K562 (cell line): ENCODE data around the gene INHA. TPM values are rescaled to one million over a fixed set of nuclear protein-coding genes. Genes with fewer than 3 reads are reported as not detected.

Source experiments
- CTBP1 ChIP-seq: fragments of 450-650 bp; IDR thresholded peaks from 2 replicates; pipeline ENCODE4 v1.6.1; 2016; ENCODE audit warnings: borderline replicate concordance
- ETV5 ChIP-seq: sonication (generic); formaldehyde crosslinking; IDR thresholded peaks from 2 replicates; pipeline ENCODE4 v1.4.0; 2020; ENCODE audit warnings: low read depth, mild to moderate bottlenecking, missing genetic modification reagents
- FOSL1 ChIP-seq: fragments of 200-800 bp; sonication (Bioruptor generic); conservative IDR thresholded peaks from 2 replicates; pipeline ENCODE4 v1.6.1; 2016; ENCODE audit warnings: missing genetic modification characterization, missing compliant biosample characterization
- HMBOX1 ChIP-seq: sonication (generic); IDR thresholded peaks from 2 replicates; pipeline ENCODE4 v1.6.1; 2016
- JUND ChIP-seq, 2 experiments: IDR thresholded peaks; 2 replicates in 1 of 2; 3 replicates in 1 of 2; pipeline ENCODE4 v1.6.1; 2011; ENCODE audit warnings: borderline replicate concordance in 2 of 2, low read depth in 2 of 2, low read length in 2 of 2, improper control_type of control experiment in 1 of 2, missing biosample characterization in 1 of 2, missing genetic modification characterization in 1 of 2, missing genetic modification reagents in 1 of 2
- LEF1 ChIP-seq: fragments of 450-650 bp; IDR thresholded peaks from 2 replicates; pipeline ENCODE4 v1.6.1; 2016; ENCODE audit warnings: mild to moderate bottlenecking
- MCM2 ChIP-seq: fragments of 450-650 bp; IDR thresholded peaks from 2 replicates; pipeline ENCODE4 v1.6.1; 2017; ENCODE audit warnings: low read depth, mild to moderate bottlenecking
- MLLT1 ChIP-seq, 2 experiments: fragments of 450-650 bp; IDR thresholded peaks; 2 replicates each; pipeline ENCODE4 v1.6.1; 2016
- POLR2G ChIP-seq: fragments of 200-400 bp; formaldehyde crosslinking; IDR thresholded peaks from 2 replicates; pipeline ENCODE4 v1.6.1; 2017; ENCODE audit warnings: low read depth, mild to moderate bottlenecking, antibody characterized with exemption, low read length, moderate library complexity
- RBFOX2 ChIP-seq: fragments of 200-400 bp; formaldehyde crosslinking; IDR thresholded peaks from 2 replicates; pipeline ENCODE4 v1.6.1; 2017; ENCODE audit warnings: low read depth, mild to moderate bottlenecking, low read length, moderate library complexity
- SREBF2 ChIP-seq: sonication (generic); formaldehyde crosslinking; IDR thresholded peaks from 2 replicates; pipeline ENCODE4 v1.4.0; 2020; ENCODE audit warnings: mild to moderate bottlenecking, missing genetic modification reagents
- THRAP3 ChIP-seq: fragments of 450-650 bp; IDR thresholded peaks from 2 replicates; pipeline ENCODE4 v1.6.1; 2016; ENCODE audit warnings: mild to moderate bottlenecking, inconsistent platforms, borderline replicate concordance
- ZHX1 ChIP-seq: fragments of 150-350 bp; conservative IDR thresholded peaks from 2 replicates; pipeline ENCODE4 v1.6.1; 2014; ENCODE audit warnings: low read length
- ZKSCAN1 ChIP-seq: fragments of 150-350 bp; IDR thresholded peaks from 2 replicates; pipeline ENCODE4 v1.6.1; 2016; ENCODE audit warnings: low read depth, low read length
- ZNF639 ChIP-seq, 2 experiments: fragments of 200-800 bp in 1 of 2; sonication (Bioruptor generic) in 1 of 2; sonication (generic) in 1 of 2; formaldehyde crosslinking in 1 of 2; IDR thresholded peaks in 1 of 2; conservative IDR thresholded peaks in 1 of 2; 2 replicates each; pipeline versions ENCODE4 v1.5.0 to v1.6.1; 2016 to 2020; ENCODE audit warnings: missing compliant biosample characterization in 1 of 2, missing genetic modification characterization in 1 of 2, missing genetic modification reagents in 1 of 2
- polyA plus RNA-seq, 8 experiments: library from polyadenylated mRNA; depleted of rRNA in 4 of 8; stranded (reverse) in 5 of 8; unstranded in 3 of 8; fragments of >200 nt; fragmentation: Nextera tagmentation in 2 of 8; fragmentation: Illumina TruSeq in 1 of 8; extraction: Ambion mirVana in 2 of 8; extraction: Trizol in 1 of 8; gene quantifications; 2 replicates each; pipeline versions ENCODE4 v1.2.1 to v1.2.3, GENCODE V29; 2011 to 2014; ENCODE audit warnings: inconsistent platforms in 1 of 8, missing spikeins in 1 of 8
- total RNA-seq, 7 experiments: library from RNA; depleted of rRNA in 6 of 7; stranded (reverse); fragments of >200 nt in 6 of 7; fragmentation: Illumina TruSeq in 2 of 7; extraction: Trizol in 2 of 7; gene quantifications; 2 replicates each; pipeline versions ENCODE4 v1.2.1 to v1.2.3, GENCODE V29; 2011 to 2021; ENCODE audit warnings: low replicate concordance in 1 of 7

The INHA gene
- total and polyA plus RNA-seq, 9 of the 15 experiments (the other 6 are each of a cell fraction or from before 2014, with no cell fraction given): 0.07 to 1.9 (median 0.40) TPM

GRCh38 chr2:219543596-219544358, 28.3 kb upstream of the INHA start, which contains the start of the genes CHPF and TMEM198 (continued):
- TF ChIP-seq HMBOX1 (no peak), JUND (IDR thresholded peaks at IDR 0.05; ENCODE audit: borderline replicate concordance, low read depth, low read length) (peak; percentile 91), JUND (tag; IDR thresholded peaks at IDR 0.05; ENCODE audit: borderline replicate concordance, low read depth, low read length) (peak; percentile 76; the same call in 1 of the 3 replicates), ETV5 (peak; percentile 86; the same call in 1 of the 2 replicates), RBFOX2 (peak; percentile 86), THRAP3 (no peak), LEF1 (no peak), POLR2G (peak; percentile 85), ZNF639 (CRISPR knock-in tag; conservative IDR thresholded peaks at IDR 0.05 in 1 of 2, IDR thresholded peaks at IDR 0.05 in 1 of 2) (peak in 1 of 2 experiments; percentile 76; a peak in 2 of 4 replicates), ZKSCAN1 (peak; percentile 11; the same call in 1 of the 2 replicates), MCM2 (no peak), FOSL1 (peak; percentile 32; the same call in 1 of the 2 replicates), ZHX1 (no peak), SREBF2 (no peak), MLLT1 (IDR thresholded peaks at IDR 0.05) (peak in 1 of 2 experiments; percentile 91; a peak in 2 of 4 replicates), CTBP1 (peak; percentile 61; the same call in 1 of the 2 replicates)
